GM19239 (cell line): ENCODE results near the gene TM9SF1.

Source experiments
- DNase-seq: peaks from one replicate; pipeline ENCODE4 v3.0.0; 2011; ENCODE audit warnings: low spot score; ENCODE audit not compliant: insufficient read length
- FAIRE-seq: peaks from 2 replicates; lab custom pipeline; 2011; peaks lifted over from hg19 to GRCh38; lab: Jason Lieb, UNC

TM9SF1 gene

DNA sequence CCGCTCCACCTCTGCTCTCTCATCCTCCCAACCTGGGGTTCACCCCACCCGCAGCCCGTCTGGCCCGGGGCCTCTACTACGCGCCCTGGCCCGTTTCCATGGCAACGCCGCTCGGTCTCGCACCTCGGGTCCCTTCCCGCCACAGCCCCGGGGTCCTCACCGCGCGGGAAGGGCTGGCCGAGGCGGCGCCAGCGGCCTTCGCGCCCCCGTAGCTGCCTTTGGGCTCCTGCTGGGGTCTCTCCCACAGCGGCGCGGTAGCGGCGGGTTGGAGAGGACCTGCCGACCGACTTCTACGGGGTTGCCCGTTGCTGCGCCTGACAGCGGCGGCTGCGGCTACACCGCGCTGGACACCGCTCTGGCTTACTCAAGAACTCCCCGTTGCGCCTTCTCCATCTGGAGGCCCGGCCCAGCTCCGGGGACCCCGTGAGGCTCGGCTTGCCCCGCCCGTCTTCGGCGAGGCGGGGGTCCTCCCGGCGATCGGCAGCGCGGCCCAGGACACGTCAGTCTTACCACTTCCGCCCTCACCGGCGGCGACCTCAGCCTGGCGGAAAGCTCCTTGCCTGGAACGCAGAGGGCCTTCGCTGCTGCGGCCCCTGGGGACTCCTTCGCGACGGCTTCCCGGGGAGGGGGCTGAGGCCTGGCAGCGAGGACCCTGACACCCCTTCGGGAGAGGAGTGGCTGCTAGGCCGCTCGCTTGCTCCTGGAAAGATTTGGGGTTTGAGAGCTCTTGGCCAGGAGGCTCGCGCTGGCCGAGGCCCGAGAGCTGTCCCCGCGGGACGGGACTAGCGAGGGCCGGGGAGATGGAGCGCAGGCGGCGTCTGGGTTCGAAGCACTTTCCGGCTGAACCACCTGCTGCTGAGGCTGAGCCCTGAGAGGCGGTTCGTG lies at the start of gene TM9SF1:
TSS of gene TM9SF1 (minus strand) at position 256 of the 885 bp plus-strand sequence. CDS start 422 bp downstream, outside the sequence.
- peak; percentile 91 for DNase-seq
- peak; percentile 82 for FAIRE-seq

GRCh38 chr14:24243336-24243836 lies 48.1 kb upstream of the TM9SF1 start:
- FAIRE-seq: no peak
- DNase-seq: no peak

DNA sequence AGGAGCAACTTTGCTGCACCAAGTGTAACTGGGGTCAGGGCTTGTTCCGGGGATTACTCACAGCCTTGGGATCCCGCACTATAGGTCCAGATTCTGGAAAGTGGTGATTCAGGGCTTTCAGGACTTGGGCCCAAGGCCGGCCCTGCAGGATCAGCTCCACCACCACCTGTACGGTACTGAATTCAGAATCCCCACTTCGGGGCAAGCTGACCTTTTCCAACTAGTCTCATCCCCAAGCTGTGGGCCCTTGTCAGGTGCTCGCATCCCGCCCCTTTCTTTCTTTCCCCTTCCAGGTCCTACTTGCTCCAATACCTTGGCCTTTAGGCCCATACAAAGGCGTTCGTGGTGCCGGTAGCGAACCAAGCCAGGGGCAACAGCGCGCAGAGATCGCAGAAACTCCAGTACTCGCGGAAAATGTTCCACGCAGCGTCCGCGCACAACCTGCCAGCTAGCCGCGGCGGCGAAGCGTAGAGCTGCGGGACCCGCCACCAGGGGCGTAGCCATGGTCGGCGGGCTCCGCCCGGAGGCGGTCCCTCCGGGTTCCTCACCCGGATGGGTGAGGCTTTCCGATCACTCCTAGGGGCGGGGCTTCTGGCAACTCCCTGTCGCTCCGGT lies 46.7 kb upstream of the TM9SF1 start:
- peak; percentile 95 for FAIRE-seq
- peak; percentile 88 for DNase-seq

- DNase-seq (no peak), FAIRE-seq (no peak)
Observed at GRCh38 chr14:24240110-24240918, 45.1 kb upstream of the TM9SF1 start.

- FAIRE-seq (no peak), DNase-seq (no peak)
Observed at GRCh38 chr14:24238527-24239037, 43.3 kb upstream of the TM9SF1 start.

GRCh38 chr14:24238123-24238522 lies 42.9 kb upstream of the TM9SF1 start:
- no peak for FAIRE-seq
- DNase-seq: no peak

- DNase-seq: no peak
- no peak for FAIRE-seq
Observed at GRCh38 chr14:24237463-24237955, 42.3 kb upstream of the TM9SF1 start.

DNA sequence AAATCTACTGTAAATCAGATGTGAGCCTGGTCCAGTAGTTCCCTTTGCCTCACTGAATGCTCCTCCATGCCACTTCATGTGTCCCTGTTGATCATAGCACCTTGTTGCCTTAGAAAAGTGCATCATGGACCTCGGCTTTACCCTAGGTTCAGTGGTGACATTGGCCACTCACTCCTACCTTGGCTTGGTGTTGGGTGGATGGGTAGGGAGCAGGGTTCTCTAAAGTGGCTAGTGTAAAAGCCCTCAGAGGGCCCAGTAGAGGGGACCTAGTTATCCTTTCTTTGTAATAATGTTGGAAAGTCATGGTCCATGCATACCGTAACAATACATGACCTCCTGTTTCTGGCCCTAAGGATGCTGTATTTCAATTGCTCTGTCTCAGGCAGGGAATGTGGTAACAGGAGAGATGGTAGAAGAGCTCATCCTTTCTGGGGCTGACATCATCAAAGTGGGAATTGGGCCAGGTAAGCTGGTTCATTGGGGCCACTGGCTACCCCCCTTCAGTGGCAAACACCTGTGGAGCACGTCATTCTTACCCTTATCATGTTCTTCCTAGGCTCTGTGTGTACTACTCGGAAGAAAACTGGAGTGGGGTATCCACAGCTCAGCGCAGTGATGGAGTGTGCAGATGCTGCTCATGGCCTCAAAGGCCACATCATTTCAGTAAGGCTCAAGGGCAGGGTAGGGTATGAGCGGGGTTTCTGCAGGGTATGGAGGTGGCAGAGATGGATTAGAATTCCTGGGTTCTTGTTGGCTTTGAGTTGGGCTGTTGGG lies 41.6 kb upstream of the TM9SF1 start:
- no peak for FAIRE-seq
- no peak for DNase-seq

DNA sequence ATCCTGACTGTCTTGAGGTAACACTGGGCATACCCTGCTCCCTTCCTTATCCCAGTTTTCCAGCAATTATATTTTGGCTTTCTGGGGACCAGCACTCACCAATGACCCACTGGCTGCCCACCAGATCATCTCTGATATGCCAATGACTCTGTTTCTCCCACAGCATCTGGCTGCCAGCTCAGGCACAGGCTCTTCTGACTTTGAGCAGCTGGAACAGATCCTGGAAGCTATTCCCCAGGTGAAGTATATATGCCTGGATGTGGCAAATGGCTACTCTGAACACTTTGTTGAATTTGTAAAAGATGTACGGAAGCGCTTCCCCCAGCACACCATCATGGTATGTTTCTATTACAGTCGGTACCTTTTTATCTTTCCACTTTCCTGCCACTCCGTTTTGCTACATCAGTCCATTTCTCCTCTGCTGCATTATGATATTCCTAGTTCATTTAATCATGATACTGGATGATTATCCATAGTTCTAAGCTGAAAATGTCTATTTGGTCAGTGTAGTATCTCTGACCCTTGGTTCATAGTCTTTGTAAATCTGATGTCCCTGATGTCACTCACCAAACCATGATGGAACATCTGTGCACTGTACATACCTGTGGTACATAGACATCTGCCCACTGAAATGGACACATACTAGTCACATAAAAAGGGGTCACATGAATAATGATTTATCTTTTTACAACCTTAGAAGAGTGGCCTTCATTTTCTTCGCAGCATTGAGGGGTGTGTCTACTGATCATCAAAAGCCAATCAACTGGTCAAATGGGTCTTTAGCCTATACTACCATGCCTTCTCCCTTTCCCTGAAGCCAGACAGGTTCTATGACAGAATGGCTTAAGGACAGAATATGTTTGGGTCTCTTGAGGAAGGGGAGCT lies 40.8 kb upstream of the TM9SF1 start:
- no peak for DNase-seq
- FAIRE-seq: no peak

GRCh38 chr14:24234095-24235005 lies 39.1 kb upstream of the TM9SF1 start:
- FAIRE-seq (no peak), DNase-seq (no peak)

DNA sequence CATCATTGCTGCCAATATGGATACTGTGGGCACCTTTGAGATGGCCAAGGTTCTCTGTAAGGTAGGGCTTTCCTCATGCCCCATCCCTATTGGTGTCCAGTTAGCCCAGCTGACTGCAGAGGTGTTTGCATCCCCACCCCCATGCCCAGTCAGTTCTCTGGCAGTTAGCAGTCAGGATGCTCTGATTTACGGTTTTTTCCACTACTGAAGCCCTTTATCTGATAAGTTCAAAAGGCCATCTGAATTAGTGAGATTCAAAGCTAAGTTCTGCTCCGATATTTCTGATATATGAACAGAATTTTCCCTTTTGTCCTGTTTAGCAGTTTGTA lies 38.3 kb upstream of the TM9SF1 start:
- FAIRE-seq (no peak), DNase-seq (no peak)

GRCh38 chr14:24232645-24233537 lies 37.6 kb upstream of the TM9SF1 start, which contains the start of gene GMPR2:
GMPR2 (plus strand) TSS chr14:24232929; CDS start chr14:24233254, 325 bp downstream.
- DNase-seq (no peak), FAIRE-seq (no peak)

DNA sequence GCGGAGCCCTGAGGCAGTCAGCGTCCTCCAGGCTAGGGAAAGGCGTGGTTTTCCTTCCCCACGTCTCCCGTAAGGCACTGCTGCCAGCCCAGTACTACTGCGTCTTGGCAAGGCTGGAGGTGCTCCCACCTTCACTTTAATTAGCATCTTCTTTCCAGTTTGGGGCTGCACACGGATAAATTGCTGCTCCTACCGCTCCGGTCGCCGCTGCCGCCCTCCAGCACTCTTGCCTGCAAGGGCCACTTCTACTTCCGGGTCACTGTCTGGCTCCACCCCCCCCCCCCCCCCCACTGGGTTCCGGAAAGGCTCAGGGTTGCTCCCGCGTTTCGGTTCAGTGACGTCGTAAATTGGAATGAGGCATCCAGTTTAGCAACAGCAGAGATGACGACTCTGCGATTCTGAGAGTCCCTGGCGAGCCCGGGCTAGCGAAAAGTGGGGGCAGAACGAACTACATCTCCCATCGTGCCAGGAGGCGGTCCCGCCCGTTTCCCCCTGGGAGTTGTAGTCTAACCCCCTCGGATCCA lies 36.9 kb upstream of the TM9SF1 start, which contains the start of gene NEDD8:
TSS of gene NEDD8 (minus strand) at position 247 of the 524 bp plus-strand sequence. CDS start at position 147, 100 bp downstream.
- peak; percentile 88 for FAIRE-seq

DNA sequence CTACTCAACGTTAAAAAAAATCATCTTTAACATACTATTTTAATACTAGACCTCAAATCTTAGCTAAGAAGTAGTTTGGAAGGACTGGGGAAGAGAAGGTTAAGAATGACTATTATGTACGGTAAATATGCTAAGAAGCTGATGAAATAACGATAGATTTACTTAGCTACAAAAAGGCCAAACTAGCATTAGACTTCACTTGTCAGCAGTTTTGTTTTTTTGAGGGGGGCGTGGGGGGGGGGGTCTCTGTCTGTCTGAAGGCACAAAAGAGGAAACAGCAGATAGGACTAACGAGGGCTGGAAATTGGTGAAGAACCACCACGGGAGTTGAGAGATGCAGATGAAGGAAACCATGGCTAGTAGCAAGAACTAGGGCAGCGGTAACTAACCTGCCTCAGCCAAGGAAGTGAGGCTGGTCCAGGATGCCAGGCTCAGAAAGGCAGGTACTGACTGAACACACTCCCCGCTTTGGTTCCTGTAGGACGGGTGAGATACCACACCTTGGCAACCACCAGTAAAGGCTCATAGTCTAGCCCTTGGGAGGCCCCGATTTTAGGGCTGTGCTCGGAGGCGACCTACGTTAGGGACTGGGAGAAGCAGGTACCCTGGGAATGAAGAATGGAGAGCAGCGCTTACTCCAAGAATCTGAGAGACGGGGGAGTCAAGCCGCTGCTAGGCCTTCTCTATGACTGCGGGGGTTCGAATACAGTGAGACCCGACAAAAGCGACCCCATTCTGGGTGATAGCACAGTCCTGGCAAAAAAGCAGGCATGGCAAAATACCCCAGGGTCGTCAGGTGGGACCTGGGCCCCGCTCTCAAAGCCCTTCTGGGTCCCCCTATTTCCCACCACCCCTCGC lies 36.3 kb upstream of the TM9SF1 start:
- DNase-seq: no peak
- FAIRE-seq: no peak

More for the DNA sequence above, 36.9 kb upstream of the TM9SF1 start, which contains the start of gene NEDD8:
- peak; percentile 62 for DNase-seq

DNA sequence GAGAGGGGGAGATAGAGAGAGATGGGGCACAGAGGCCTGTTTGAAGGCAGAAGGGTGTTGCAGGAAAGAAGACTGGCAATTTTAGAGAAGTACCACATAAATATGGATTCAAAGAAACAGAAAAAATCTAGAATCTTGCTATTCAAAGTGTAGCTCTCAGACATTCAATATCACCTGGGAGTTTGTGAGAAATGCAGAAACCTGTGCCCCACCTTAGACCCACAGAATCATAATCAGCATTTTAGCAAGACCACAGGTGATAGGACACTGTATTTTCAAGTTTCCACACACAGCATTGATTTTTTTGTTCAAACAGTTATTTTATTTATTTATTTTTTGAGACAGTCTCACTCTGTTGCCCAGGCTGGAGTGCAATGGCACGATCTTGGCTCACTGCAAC lies 33.7 kb upstream of the TM9SF1 start:
- no peak for DNase-seq
- no peak for FAIRE-seq
